Measurements from ENCODE around the gene CLASP1.

DNA sequence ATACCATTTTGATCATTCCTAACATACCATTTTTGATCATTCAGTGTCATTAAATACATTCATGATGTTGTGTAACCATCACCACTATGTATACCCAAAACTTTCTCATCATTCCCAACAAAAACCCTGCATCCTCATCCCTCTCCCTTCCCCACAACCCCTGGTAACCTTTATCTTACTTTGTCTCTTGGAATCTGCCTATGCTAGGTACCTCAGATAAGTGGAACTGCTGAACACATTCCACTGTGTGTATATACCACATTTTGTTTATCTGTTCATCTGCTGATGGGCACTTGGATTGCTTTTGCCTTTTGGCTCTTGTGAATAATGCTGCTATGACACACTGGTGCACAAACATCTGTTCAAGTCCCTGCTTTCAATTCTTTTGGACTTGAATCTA, 280.4 kb downstream of the CLASP1 start:
- no peak for TF ChIP-seq POLR2AphosphoS5 (IDR thresholded peaks at IDR 0.05; ENCODE audit: low read depth, low read length)
- no peak for TF ChIP-seq POLR2A (IDR thresholded peaks at IDR 0.05; ENCODE audit: low read depth, low read length)
- TF ChIP-seq POU2F2 (IDR thresholded peaks at IDR 0.05; ENCODE audit: low read depth, low read length), result no peak

Measured in GM12891 (cell line).